GM19099 (cell line): Measurements from ENCODE around the gene CACNA2D1.

ENCODE experiments used
- POLR2A ChIP-seq: IDR thresholded peaks from 3 replicates; pipeline ENCODE4 v1.6.1; 2011; ENCODE audit warnings: low read depth; ENCODE audit not compliant: insufficient read length; ENCODE audit errors: extremely low read depth

The CACNA2D1 gene

GRCh38 chr7:82414389-82414788 is 29.2 kb downstream of the CACNA2D1 start:
- TF ChIP-seq POLR2A, result no peak

- TF ChIP-seq POLR2A, result no peak
These were observed 30.3 kb downstream of the CACNA2D1 start for GRCh38 chr7:82413237-82413636.

GRCh38 chr7:82411732-82412131 is 31.8 kb downstream of the CACNA2D1 start:
- no peak for TF ChIP-seq POLR2A

GRCh38 chr7:82410461-82410860 is 33.1 kb downstream of the CACNA2D1 start:
- TF ChIP-seq POLR2A, result no peak

GRCh38 chr7:82406937-82407336 is 36.6 kb downstream of the CACNA2D1 start:
- no peak for TF ChIP-seq POLR2A

- TF ChIP-seq POLR2A, result no peak
These were observed 38.3 kb downstream of the CACNA2D1 start for GRCh38 chr7:82405301-82405700.

- TF ChIP-seq POLR2A, result no peak
These were observed 38.9 kb downstream of the CACNA2D1 start for GRCh38 chr7:82404652-82405051.

GRCh38 chr7:82404094-82404493 is 39.5 kb downstream of the CACNA2D1 start:
- TF ChIP-seq POLR2A, result no peak

- no peak for TF ChIP-seq POLR2A
These were observed 45.6 kb downstream of the CACNA2D1 start for GRCh38 chr7:82397879-82398524.

GRCh38 chr7:82396343-82396742 is 47.2 kb downstream of the CACNA2D1 start:
- TF ChIP-seq POLR2A, result no peak

- no peak for TF ChIP-seq POLR2A
These were observed 48.4 kb downstream of the CACNA2D1 start for GRCh38 chr7:82395147-82395546.

- no peak for TF ChIP-seq POLR2A
These were observed 49.7 kb downstream of the CACNA2D1 start for GRCh38 chr7:82393840-82394220.

GRCh38 chr7:82393076-82393839 is 50.3 kb downstream of the CACNA2D1 start:
- TF ChIP-seq POLR2A, result no peak

GRCh38 chr7:82390936-82391335 is 52.6 kb downstream of the CACNA2D1 start:
- TF ChIP-seq POLR2A, result no peak

GRCh38 chr7:82389876-82390275 is 53.7 kb downstream of the CACNA2D1 start:
- TF ChIP-seq POLR2A, result no peak

GRCh38 chr7:82388138-82388537 is 55.4 kb downstream of the CACNA2D1 start:
- no peak for TF ChIP-seq POLR2A

- TF ChIP-seq POLR2A, result no peak
These were observed 58.8 kb downstream of the CACNA2D1 start for GRCh38 chr7:82384779-82385178.

GRCh38 chr7:82384051-82384464 is 59.5 kb downstream of the CACNA2D1 start:
- TF ChIP-seq POLR2A, result no peak
